OCI-LY1 (cell line): ENCODE results near the gene PLK2.

Source experiments
- H2AFZ ChIP-seq: fragments of 200-600 bp; sonication (generic), shearing (Covaris generic); 2 replicates; pipeline ENCODE4 v1.6.0; 2014; ENCODE audit warnings: antibody characterized with exemption, mild to moderate bottlenecking, low read length
- H3F3A ChIP-seq: fragments of 200-600 bp; sonication (generic), shearing (Covaris generic); 2 replicates; pipeline ENCODE4 v1.6.0; 2014; ENCODE audit warnings: mild to moderate bottlenecking, antibody characterized with exemption, low read length, moderate library complexity; ENCODE audit not compliant: insufficient read depth
- H3K27ac ChIP-seq: fragments of 200-600 bp; sonication (generic); 2 replicates; pipeline ENCODE4 v1.5.1; 2014; ENCODE audit warnings: low read length, mixed run types, mild to moderate bottlenecking, low read depth; ENCODE audit not compliant: poor library complexity, severe bottlenecking
- H3K27me3 ChIP-seq: fragments of 200-600 bp; sonication (generic); 2 replicates; pipeline ENCODE4 v1.6.0; 2014; ENCODE audit warnings: antibody characterized with exemption, mild to moderate bottlenecking, low read length, moderate library complexity; ENCODE audit not compliant: insufficient read depth
- H3K36me3 ChIP-seq: fragments of 200-600 bp; sonication (generic); 2 replicates; pipeline ENCODE4 v1.6.1; 2014; ENCODE audit warnings: mild to moderate bottlenecking, antibody characterized with exemption, low read length, moderate library complexity, mixed read lengths; ENCODE audit not compliant: insufficient read depth
- H3K4me1 ChIP-seq: fragments of 200-600 bp; sonication (generic); 2 replicates; pipeline ENCODE4 v1.5.1; 2014; ENCODE audit warnings: mild to moderate bottlenecking, low read length, moderate library complexity; ENCODE audit not compliant: insufficient read depth, severe bottlenecking
- H3K4me2 ChIP-seq: fragments of 200-600 bp; sonication (generic), shearing (Covaris generic); 2 replicates; pipeline ENCODE4 v1.6.1; 2014; ENCODE audit warnings: low read length
- H3K4me3 ChIP-seq: fragments of 200-600 bp; sonication (generic); 2 replicates; pipeline ENCODE4 v1.5.1; 2014; ENCODE audit warnings: low read length, low read depth, mild to moderate bottlenecking, mixed read lengths; ENCODE audit not compliant: poor library complexity, severe bottlenecking
- H3K79me2 ChIP-seq: fragments of 200-600 bp; shearing (Covaris generic); 2 replicates; pipeline ENCODE4 v1.6.1; 2016; ENCODE audit warnings: mixed run types, low read length, mixed read lengths; ENCODE audit not compliant: insufficient read depth
- H3K9ac ChIP-seq: fragments of 200-600 bp; sonication (generic), shearing (Covaris generic); 2 replicates; pipeline ENCODE4 v1.6.1; 2014; ENCODE audit warnings: mild to moderate bottlenecking, low read length, mixed read lengths
- H3K9me2 ChIP-seq: fragments of 200-600 bp; sonication (generic), shearing (Covaris generic); 2 replicates; pipeline ENCODE4 v1.6.1; 2014; ENCODE audit warnings: low read depth, mild to moderate bottlenecking, low read length, mixed read lengths
- H3K9me3 ChIP-seq: fragments of 200-600 bp; shearing (Covaris generic); 2 replicates; pipeline ENCODE4 v1.6.1; 2014; ENCODE audit warnings: low read length, mixed read lengths
- H4K20me1 ChIP-seq: fragments of 200-600 bp; sonication (generic), shearing (Covaris generic); 2 replicates; pipeline ENCODE4 v1.6.0; 2016; ENCODE audit warnings: mild to moderate bottlenecking, low read length; ENCODE audit not compliant: insufficient read depth
- EZH2 ChIP-seq: fragments of 200-600 bp; sonication (generic), shearing (Covaris generic); IDR thresholded peaks from 2 replicates; pipeline ENCODE4 v1.8.0; 2017; ENCODE audit warnings: borderline replicate concordance, mixed run types, mild to moderate bottlenecking, antibody characterized with exemption, low read length, moderate library complexity, mixed read lengths
- TF ChIP-seq, protein P1 (sequence below): fragments of 200-600 bp; sonication (generic), shearing (Covaris generic); IDR thresholded peaks from 2 replicates; pipeline ENCODE4 v1.5.1; 2017; ENCODE audit warnings: mild to moderate bottlenecking, antibody characterized with exemption, low read length, moderate library complexity, mixed read lengths

PLK2 gene

GRCh38 chr5:58404734-58405133 is 55.2 kb downstream of the PLK2 start:
- Histone ChIP-seq H3K9me3 (no peaks in the 10 kb centered on the region), H3K27me3 (no peaks in the 10 kb centered on the region), H3F3A (no peaks in the 10 kb centered on the region), H2AFZ (no peak overlapping the region), H3K4me1 (no peaks in the 10 kb centered on the region), H3K9me2 (no peaks in the 10 kb centered on the region), H3K36me3 (no peaks in the 10 kb centered on the region), H4K20me1 (no peaks in the 10 kb centered on the region), H3K9ac (no peak overlapping the region), H3K4me3 (no peak overlapping the region), H3K79me2 (no peaks in the 10 kb centered on the region), H3K4me2 (no peak overlapping the region), H3K27ac (no peak overlapping the region)
- no peak for TF ChIP-seq EZH2
- TF ChIP-seq, protein P1, sequence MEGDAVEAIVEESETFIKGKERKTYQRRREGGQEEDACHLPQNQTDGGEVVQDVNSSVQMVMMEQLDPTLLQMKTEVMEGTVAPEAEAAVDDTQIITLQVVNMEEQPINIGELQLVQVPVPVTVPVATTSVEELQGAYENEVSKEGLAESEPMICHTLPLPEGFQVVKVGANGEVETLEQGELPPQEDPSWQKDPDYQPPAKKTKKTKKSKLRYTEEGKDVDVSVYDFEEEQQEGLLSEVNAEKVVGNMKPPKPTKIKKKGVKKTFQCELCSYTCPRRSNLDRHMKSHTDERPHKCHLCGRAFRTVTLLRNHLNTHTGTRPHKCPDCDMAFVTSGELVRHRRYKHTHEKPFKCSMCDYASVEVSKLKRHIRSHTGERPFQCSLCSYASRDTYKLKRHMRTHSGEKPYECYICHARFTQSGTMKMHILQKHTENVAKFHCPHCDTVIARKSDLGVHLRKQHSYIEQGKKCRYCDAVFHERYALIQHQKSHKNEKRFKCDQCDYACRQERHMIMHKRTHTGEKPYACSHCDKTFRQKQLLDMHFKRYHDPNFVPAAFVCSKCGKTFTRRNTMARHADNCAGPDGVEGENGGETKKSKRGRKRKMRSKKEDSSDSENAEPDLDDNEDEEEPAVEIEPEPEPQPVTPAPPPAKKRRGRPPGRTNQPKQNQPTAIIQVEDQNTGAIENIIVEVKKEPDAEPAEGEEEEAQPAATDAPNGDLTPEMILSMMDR = no peak
